Mesothelial cell of epicardium (in vitro differentiated cells): ENCODE results near the gene SLC35B2. TPM values are rescaled to one million over a fixed set of nuclear protein-coding genes. Genes with fewer than 3 reads are reported as not detected.

Experiments
- DNase-seq, 2 experiments: peaks; one replicate each; pipeline ENCODE4 v3.0.0; 2021; ENCODE audit warnings: low spot score in 2 of 2; ENCODE audit not compliant: unreplicated experiment in 2 of 2
- H3K27ac Mint-ChIP-seq: 2 replicates; pipeline ENCODE4 v1.8.0; 2021; ENCODE audit warnings: mixed read lengths
- H3K27me3 Mint-ChIP-seq: 2 replicates; pipeline ENCODE4 v1.8.0; 2021; ENCODE audit warnings: low read depth, mixed read lengths
- H3K36me3 Mint-ChIP-seq: 2 replicates; pipeline ENCODE4 v1.8.0; 2021; ENCODE audit warnings: mixed read lengths
- H3K4me1 Mint-ChIP-seq: 2 replicates; pipeline ENCODE4 v1.8.0; 2021; ENCODE audit warnings: mixed read lengths
- H3K4me3 Mint-ChIP-seq: 2 replicates; pipeline ENCODE4 v1.8.0; 2021; ENCODE audit warnings: mild to moderate bottlenecking, moderate library complexity, mixed read lengths
- H3K9me3 Mint-ChIP-seq: 2 replicates; pipeline ENCODE4 v1.8.0; 2021; ENCODE audit warnings: mixed read lengths
- CTCF ChIP-seq: fragments of 200-600 bp; sonication (generic); IDR thresholded peaks from one replicate; pipeline ENCODE4 v1.5.0; 2021; ENCODE audit warnings: antibody characterized with exemption; ENCODE audit not compliant: unreplicated experiment
- total RNA-seq: library from RNA; stranded (reverse); gene quantifications from 3 replicates; pipeline ENCODE4 v1.2.1, GENCODE V29; 2021

The SLC35B2 gene
- total RNA-seq, 1 donor from 2014 or later: 38.2 TPM

- H3K27ac Mint-ChIP-seq: peak overlapping the region; percentile 84
- TF ChIP-seq CTCF: no peak
- no peaks in the 10 kb centered on the region for H3K36me3 Mint-ChIP-seq
- H3K4me3 Mint-ChIP-seq: peak overlapping the region; percentile 82
- no peaks in the 10 kb centered on the region for H3K9me3 Mint-ChIP-seq
- no peak for DNase-seq
- peaks cover 28% of the 10 kb centered on the region for H3K4me1 Mint-ChIP-seq
- peaks cover 24% of the 10 kb centered on the region for H3K27me3 Mint-ChIP-seq
Measured at GRCh38 chr6:44264154-44265006, 7.1 kb upstream of the SLC35B2 start.

DNA sequence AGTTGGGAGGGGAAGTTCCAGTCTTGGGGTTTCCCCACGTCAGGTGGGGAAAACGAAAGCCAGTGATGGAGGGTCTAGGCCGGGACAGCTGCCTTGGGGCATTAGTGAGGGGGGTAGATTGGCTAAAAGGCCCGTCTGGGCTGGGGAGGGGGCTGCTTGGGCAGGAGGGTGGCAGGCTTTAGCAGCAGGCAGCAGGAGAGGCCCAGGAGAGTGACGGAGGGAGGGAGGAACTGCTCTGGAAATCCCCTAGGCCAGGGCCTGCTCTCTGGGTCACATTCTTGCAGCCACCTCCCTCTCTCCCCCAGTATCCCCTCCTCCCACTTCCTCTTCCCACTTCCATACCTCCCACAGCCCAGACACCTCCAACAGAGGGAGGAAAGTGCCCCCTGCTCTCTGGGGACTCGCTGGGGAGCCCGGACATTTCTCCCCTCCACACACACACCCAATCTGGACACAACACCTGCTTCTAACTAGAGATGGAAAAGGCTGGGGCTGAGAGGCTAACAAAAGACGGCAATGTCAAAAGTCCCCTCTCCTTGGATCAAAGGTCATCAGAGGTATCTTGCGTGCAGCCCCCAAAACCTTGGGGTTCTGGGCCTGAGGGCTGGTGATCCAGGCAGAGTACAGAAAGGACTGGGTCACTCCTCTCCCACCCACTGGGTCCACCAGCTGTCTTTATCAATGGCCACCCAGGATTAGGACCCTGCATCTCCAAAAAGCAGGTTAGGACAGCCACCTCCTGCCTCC is 6.2 kb upstream of the SLC35B2 start:
- peak overlapping the region; percentile 82 for H3K4me3 Mint-ChIP-seq
- TF ChIP-seq CTCF: no peak
- H3K27me3 Mint-ChIP-seq: peaks cover 15% of the 10 kb centered on the region
- H3K4me1 Mint-ChIP-seq: peaks cover 28% of the 10 kb centered on the region
- peak overlapping the region; percentile 39 for H3K27ac Mint-ChIP-seq
- DNase-seq: no peak
- no peaks in the 10 kb centered on the region for H3K9me3 Mint-ChIP-seq
- no peaks in the 10 kb centered on the region for H3K36me3 Mint-ChIP-seq

GRCh38 chr6:44262467-44263353 is 5.4 kb upstream of the SLC35B2 start:
- Mint-ChIP-seq H3K9me3 (no peaks in the 10 kb centered on the region), H3K27ac (peak overlapping the region; percentile 39), H3K27me3 (peaks cover 7% of the 10 kb centered on the region), H3K36me3 (no peaks in the 10 kb centered on the region), H3K4me1 (peaks cover 32% of the 10 kb centered on the region), H3K4me3 (peak overlapping the region; percentile 82)
- TF ChIP-seq CTCF: no peak
- DNase-seq: no peak

DNA sequence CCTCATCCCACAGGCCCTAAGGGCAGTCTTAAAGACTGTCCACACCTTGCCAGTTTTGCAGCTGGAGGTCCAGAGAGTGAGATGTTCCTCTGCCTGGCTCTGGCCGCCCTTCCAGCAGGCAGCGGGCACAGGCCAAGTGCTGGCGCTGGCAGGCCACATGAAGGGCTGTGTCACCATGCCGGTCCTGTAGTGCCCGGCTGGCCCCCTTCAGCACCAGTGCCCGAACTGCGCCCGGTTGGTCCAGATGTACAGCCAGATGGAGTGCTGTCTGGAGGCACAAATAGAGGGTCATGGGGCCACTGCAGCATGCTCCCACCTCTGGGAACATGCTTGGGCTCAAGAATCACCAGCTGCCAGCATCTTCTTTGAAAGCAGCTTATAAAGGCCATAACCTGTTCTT is 4.3 kb upstream of the SLC35B2 start:
- Mint-ChIP-seq H3K4me1 (peaks cover 35% of the 10 kb centered on the region), H3K4me3 (no peak overlapping the region), H3K36me3 (no peaks in the 10 kb centered on the region)

More for the DNA sequence above, 4.3 kb upstream of the SLC35B2 start:
- TF ChIP-seq CTCF: no peak
- no peaks in the 10 kb centered on the region for H3K9me3 Mint-ChIP-seq
- no peak overlapping the region for H3K27ac Mint-ChIP-seq
- H3K27me3 Mint-ChIP-seq: no peaks in the 10 kb centered on the region
- no peak for DNase-seq
